ENCODE measurements around the gene NDRG2.
"Not testable (repeated sequence)": the region's sequence is repeated elsewhere in the genome, so short reads cannot be mapped to it uniquely, and the experiment has no call there.

NDRG2 gene

DNA sequence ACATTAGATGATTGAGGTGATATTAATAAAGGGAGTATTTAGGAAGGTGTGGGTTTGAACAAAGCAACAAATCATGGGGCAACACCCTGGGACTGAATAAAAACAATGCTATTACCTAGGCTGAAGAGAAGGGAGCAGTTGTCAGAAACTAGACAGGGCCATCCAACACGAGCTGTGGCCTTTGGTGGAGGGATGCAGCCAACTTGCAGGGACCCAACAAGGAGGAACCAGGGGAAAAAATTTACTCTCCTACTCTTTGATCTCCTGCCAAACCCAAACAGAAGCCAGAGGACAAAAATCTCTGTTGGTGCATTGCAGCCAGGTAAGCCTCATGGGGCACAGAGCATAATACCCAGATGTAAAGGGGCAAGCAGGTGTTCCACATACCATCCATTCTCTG, 13.7 kb downstream of the NDRG2 start:
- DNase-seq (ENCODE audit: low read depth in 2 of 2) = no peak

DNA sequence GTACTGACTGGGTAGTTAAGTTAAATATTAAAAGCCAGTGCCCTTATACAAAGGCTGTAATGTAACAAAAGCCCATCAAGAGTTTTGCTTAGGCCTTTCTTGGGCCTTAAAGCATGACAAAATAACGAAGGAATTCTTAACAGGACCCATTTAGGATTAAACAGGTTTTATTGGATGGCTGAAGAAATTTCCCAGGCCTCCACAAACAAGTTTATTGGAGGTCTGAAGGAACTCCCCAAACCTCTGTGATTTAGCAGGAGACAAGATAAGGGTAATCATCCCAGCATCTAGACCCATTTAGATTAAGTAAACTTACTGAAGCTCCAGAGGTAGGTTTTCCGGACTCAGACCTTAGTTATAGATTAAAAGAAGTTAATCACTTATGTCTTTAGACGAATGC, 15.1 kb downstream of the NDRG2 start:
- DNase-seq (ENCODE audit: low read depth in 2 of 2) = not testable (repeated sequence)

DNA sequence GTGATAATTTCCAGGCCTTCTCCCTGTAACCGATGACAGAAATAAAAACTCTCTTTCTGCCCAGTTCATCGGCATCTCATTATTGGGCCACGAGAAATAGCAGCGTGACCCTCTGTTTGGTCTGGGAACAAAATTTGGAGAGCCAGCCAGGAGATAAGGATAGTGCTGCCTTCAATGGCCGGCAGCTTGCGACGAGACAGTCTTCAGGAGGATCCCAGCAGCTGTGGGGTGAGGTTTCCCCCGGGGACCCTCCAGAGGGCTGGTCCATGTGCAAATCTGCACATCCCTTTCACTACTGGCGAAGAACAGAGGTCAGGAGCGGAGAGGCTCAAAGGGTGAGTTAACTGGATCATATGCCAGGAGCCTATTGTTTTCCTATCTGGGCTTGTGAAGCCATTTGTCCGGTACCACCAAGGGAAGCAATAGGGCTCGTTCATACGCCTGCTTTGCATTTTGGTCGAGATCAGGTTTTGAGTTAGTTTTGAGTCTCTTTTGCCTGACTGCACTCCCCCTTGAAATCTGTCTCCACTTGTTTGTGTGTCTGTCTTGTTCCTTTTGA, 21.0 kb downstream of the NDRG2 start:
- DNase-seq (ENCODE audit: low read depth in 2 of 2) = no peak

DNA sequence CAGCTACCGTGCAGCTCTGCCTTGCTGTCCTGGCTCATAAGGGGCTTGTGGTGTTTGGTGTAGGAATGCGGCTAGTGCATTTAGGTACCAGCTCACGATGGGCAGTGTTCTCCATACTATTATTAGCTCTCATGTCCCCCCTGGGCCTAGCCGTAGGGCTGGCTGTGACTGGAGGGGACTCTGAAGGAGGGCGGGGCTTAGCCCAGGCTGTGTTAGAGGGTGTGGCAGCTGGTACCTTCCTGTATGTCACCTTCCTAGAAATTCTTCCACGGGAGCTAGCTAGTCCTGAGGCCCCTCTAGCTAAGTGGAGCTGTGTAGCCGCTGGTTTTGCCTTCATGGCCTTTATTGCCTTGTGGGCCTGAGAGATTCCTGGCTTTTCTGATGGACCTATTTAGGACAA, 23.6 kb downstream of the NDRG2 start:
- no peak for DNase-seq (ENCODE audit: low read depth in 2 of 2)

DNA sequence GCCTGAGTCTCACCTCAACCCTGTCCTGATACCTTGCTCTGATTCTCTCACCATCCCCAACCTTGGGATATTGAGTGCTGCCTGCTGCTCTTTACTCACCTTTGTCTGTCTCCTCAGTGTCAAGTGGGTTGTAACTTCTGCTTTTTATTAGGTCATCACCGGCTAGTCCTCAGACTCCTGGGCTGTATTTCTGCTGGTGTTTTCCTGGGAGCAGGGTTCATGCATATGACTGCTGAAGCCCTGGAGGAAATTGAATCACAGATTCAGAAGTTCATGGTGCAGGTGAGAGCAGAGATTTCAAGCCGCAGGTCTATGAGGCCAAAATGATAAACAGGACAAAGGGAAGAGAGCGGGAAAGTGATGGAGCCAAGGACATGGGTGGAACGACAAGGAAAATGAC, 25.3 kb downstream of the NDRG2 start:
- DNase-seq (ENCODE audit: low read depth in 2 of 2) = no peak

DNA sequence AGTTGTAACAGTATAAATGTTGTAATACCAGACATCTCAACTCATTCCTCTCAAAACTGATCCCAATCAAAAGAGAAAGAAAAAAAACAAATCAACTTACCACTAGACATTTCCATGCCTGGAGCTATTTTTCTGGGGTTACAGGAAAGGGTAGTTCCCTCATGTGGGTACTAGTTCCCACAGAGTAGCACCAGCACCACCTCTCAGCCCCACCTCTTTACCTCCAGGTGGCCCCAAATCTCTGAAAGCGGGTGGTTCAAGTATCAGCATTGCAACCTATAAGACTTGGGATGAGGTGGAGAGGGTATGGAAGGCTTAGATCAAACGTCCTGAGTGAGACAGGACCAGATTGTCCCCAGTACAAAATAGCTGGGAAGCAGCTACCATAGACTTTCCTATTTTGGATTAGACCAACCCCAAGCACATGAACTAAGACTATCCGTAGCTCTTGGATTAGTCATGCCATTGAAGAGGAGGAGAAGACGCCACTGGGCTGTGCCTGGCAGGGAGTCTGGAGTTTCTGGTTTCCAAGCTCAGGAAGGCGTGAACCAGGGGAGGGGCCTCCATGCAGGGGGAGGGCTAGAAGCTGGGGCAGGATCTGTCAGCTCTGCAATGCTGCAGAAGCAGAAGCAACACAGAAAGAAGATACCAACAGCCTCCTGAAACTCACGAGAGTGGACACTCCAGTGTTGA, 26.0 kb downstream of the NDRG2 start, which contains the start of gene SLC39A2:
Gene SLC39A2 (plus strand): TSS at position 620 of the 693 bp plus-strand sequence. CDS start 154 bp downstream, outside the sequence.
- no peak for DNase-seq (ENCODE audit: low read depth in 2 of 2)

DNA sequence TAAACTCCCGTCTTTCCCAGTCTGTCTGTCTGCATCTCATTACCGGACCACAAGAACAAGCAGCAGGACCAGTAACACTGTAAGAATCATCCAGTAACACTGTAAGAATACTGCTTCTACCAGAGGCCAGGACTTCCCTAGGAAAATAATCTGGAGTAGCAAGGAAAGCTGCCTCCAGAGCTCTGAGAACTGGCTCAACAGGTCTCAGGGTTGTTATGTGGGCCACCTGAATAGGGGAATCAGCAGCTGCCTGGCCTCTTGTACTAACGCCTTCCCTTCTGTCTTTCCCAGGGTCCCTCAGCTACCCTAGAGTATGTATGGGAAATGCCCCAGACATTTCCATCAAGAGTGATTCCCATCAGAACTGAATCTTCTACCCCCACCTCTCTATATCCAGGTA, 26.7 kb downstream of the NDRG2 start:
- DNase-seq (ENCODE audit: low read depth in 2 of 2) = no peak

DNA sequence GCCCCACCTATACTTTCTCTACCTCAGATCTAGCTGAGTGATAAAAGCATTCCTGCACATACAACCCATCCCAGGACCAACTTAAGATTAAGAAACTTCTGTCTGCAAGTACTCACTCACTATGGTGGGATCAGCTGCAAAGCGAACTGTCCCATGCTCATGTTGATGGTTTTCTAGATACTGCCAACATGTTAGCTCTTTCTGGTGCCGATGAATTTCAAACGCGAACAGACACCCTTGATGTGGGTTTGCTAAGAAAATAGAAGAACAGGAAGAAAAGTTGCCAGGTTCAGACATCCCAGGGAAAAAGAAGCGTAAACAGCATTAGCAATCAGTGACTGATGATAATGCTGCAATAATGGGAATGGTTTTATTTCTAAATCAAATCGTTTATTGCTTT, 27.3 kb downstream of the NDRG2 start:
- no peak for DNase-seq (ENCODE audit: low read depth in 2 of 2)

DNA sequence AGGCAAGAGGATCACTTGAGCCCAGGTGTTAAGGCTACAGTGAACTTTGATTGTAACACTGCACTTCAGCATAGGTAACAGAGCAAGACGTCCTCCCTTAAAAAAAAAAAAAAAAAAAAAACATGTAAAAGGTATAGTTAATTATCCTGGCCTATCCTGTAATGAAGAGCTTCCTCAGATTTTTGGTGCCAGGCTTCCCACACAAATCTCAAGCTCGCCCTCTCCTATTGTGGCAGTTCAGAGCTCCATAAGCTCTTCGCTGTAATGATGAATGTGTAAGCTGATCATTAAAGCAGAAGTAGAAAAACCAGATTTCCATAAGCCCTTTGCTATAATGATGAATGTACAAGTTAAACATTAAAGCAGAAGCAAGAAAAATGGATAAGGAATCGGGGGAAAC, 27.7 kb downstream of the NDRG2 start:
- no peak for DNase-seq (ENCODE audit: low read depth in 2 of 2)

DNA sequence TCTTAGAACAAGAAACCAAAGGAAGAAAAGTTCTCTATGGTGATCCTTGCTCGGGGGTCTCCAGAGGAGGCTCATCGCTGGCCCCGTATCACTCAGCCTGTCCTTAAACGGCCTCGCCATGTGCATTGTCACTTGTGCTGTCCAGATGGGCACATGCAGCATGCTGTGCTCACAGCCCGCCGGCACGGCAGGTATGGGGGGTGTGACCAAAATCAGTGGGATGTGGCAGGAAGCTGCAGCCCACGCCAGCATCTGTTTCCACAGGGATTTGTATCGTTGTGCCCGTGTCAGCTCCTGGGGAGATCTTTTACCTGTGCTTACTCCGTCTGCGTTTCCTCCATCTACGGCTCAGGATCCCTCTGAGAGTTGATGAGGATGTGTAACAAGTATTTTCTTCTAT, 28.3 kb downstream of the NDRG2 start:
- no peak for DNase-seq (ENCODE audit: low read depth in 2 of 2)

DNA sequence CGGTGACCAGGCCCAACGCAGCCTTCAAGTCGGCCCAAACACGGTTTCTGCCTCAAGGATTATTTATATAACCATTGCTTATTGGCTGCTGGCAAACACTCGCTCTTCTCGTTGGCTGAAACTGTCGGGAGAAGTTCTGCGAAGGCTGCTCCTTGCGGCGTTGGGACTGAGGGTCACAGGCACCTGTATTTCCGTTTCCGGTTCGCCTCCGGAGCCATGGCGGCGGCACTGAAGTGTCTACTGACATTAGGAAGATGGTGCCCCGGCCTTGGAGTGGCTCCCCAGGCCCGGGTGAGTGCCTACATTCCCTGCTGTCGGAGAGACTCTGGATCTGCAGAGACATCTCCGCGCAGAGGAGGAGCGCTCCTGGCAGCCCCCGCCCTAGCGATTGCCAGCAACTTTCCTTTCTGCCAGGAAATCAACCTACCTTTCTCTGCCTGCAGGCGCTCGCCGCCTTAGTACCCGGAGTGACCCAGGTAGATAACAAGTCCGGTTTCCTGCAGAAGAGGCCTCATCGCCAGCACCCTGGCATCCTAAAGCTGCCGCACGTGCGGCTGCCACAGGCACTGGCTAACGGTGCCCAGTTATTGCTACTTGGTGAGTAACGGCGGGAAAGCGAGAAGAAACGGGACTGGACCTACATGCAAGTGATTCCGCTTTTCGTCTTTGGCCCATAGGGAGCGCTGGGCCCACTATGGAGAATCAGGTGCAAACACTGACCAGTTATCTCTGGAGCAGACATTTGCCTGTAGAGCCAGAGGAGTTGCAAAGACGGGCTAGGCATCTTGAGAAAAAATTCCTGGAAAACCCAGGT, 34.9 kb downstream of the NDRG2 start, which contains the start of gene METTL17:
Gene METTL17 (plus strand): TSS at position 194 of the 814 bp plus-strand sequence. CDS start 23 bp downstream, at position 217.
- peak; percentile 61 to 71 for DNase-seq (ENCODE audit: low read depth in 2 of 2)

DNA sequence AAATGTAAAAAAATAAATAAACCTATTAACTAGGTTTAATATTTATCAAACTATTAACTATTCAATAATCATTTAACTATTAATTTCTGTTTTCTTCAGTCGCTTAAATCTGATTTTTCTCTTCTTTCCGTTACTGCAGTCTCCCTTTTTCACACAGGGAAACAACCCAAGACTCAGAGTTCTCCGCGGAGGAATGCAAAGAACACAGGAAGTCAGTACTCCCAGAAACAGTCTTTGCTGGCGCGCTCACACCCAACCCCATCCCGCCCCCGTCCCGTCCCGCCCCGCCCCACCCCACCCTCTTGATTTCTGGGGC, 35.4 kb downstream of the NDRG2 start:
- no peak for DNase-seq (ENCODE audit: low read depth in 2 of 2)

DNA sequence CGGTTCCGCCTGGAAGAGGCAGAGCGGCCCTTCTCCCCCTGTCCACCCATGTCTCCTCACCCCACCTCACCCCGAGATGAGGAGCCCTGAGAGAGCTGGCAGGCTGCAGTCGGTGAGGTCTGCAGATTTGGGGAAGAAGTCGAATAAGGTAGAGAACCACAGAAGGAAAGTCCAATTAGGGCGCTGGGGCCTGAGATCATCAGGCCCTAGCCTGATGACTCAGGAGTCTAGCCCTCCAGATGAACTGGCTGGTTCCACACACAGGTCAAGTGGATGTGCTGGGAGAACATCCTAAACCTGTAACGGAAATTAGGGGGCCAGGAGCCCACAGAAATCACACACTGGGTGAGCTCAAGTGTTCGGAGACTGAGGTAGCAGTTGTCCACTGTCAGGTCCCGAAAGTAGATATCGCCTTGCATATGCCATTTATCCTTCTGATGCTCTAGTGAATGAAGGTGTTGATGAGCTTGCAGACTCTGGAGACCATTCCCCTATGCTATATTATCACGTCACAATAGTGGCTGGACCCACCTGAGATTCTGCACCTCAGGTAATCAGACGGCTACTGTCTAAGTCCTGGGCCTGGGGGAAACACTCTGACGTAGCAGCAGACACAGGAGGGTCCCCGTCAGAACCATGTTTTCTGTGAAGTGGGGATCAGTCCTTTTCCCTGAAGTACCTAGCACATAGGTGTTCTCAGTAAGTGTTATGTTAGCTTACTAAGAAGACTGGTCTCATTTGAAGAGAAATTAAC, 36.0 kb downstream of the NDRG2 start:
- DNase-seq (ENCODE audit: low read depth in 2 of 2) = no peak

DNA sequence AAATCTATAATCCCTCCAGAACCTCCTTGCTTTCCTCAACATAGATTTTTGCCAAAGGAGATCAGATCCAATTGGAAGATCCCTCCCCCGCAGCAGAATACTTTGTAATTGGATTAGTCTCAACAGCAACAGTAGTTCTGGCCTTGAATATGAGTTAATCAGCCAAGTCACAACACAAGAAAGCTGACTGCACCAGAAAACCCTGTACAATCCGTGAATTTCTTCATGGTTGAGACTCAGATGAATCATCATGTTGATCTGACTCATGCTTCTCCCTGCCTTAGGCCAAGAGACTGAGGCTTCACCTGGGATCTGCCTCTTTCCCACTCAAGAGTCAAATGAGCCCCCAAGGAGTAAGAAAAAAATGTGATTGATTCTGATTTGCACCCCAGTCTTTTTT, 38.0 kb downstream of the NDRG2 start:
- no peak for DNase-seq (ENCODE audit: low read depth in 2 of 2)

DNA sequence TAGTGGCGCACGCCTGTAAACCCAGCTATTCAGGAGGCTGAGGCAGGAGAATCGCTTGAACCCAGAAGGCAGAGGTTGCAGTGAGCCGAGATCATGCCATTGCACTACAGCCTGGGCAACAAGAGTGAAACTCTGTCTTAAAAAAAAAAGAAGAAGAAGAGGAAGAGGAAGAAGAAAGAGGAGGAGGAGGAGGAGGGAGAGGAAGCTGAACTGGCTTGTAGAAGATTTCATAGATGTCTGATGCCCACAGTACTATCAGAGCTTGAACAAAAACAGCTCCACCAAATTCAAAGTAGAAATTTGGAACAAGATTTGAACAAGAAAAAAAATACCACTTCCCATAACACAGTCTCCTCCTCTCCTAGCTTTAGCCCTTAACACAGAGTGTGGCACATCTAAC, 39.2 kb downstream of the NDRG2 start:
- not testable (repeated sequence) for DNase-seq (ENCODE audit: low read depth in 2 of 2)

DNA sequence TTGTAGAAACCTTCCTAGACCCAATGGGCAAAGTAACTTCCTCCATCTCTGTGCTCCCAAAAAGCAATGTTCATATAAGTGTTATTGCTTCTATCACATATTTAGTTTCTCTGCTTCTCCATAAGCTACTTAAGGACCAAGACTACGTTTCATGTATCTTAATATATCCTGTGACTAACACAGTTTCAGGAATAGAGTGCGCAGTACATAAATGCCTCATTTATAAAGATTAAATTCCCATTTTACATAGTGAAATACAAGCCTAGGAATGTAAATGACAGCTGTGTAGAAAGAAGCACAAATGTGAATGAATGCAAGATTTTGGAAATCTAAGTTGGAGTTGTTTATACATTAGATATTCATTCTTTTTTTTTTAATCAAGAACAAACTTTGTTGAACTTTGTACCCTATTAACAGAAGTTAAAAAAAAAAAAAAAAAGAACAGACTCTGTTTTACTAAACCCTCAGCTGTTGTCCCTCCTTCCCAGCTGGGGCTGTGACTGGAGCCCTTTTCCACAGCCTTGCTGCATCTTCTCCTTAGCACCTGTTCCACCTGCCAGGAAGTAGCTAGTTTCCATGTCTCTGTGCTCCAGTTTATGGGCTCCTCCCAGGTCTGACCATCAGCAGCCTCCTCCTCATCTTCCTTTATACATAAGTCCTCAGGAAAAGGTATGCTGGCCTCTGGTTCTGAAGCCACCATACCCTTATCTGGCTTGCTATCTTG, 42.1 kb downstream of the NDRG2 start:
- DNase-seq (ENCODE audit: low read depth in 2 of 2) = no peak

DNA sequence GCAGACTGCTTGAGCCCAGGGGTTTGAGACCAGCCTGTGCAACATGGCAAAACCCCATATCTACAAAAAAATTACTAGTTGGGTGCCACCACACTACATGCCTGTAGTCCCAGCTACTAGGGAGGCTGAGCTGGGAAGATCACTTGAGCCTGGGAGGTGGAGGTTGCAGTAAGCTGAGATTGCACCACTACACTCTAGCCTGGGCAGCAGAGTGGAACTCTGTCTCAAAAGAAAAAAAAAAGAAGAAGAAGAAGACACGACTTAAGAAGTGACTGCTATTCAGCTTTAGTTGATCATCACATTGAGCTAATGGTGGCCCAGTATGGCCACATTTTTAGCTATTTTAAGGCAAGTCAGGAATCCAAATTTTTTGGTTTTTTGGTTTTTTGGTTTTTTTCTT, 44.0 kb downstream of the NDRG2 start:
- DNase-seq (ENCODE audit: low read depth in 2 of 2) = no peak

DNA sequence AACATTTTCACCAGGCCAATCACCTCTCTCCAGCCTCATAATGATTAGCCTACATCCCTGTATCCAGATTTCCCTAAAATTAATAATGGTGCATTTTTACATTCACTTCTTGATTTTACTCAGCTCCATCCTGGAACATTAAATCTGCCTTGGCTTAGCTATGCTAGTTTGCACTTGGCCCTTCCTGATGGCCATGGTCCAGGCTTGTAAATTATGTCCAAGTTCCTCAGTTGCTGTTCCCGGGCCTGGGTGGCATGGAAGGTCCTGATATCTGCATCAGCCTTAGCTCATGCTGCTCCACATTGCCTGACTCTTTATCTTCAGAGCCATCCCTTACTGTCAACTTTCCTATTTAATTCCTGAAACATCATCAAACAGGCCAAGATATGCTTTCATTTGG, 46.2 kb downstream of the NDRG2 start:
- no peak for DNase-seq (ENCODE audit: low read depth in 2 of 2)

DNA sequence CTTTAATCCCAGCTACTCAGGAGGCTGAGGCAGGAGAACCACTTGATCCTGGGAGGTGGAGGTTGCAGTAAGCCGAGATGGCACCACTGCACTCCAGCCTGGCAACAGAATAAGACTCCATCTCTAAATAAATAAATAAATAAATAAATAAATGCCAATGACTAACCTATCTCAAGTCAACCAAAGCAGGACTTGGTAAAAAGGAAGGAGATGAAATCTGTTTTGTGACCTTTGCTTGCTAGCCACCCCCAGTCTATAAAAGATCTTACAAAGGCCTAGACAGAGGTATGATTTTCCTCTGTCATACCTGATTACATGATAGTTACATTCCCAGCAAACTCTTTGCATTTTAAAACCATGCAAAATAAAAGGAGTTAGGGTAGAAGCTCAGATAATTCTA, 48.6 kb downstream of the NDRG2 start:
- no peak for DNase-seq (ENCODE audit: low read depth in 2 of 2)

DNA sequence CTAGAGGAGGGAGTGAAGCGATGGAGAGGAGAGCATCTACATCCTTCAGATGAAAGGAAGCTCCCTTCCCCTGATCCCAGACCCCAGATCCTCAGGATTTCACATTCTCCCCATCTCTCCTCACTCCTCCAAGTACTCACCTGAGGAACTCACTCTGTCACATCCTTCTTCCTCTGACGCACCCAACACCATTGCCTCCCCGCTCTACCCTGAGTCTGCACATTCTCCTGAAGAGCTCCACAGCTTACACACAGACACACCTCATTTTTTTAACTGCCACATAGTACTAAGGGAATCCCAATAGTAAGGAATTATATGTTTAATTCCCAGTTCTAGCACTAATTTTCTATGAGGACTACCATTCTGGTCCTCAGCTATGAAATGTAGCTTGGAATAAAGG, 51.4 kb downstream of the NDRG2 start:
- DNase-seq (ENCODE audit: low read depth in 2 of 2) = no peak

DNA sequence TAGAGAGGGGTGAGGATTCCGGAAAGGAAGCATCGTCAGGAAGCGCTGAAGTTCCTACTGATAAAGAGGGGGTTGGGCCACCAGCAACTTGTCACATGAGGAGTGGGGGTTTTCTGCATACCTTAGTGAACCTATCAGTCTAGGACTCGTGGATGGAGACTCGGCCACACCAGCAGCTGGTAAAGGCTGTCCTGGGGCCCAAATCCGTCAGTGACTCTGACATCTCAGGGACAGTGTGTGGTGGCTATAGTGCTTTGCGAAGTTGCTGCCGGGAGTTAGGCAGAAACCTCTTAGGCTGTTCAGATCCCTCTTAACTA, 53.2 kb downstream of the NDRG2 start:
- no peak for DNase-seq (ENCODE audit: low read depth in 2 of 2)

All from stimulated activated CD8-positive, alpha-beta memory T cell treated with anti-CD3 and anti-CD28 coated beads, Interleukin-2, amount 100 ng/mL, for 1 hour (primary cell).